IPS DF 19.7 (cell line): ENCODE data around the gene PTPRM.

Experiments used
- DNase-seq: peaks from one replicate; pipeline ENCODE4 v3.0.0-alpha.2; 2013; ENCODE audit warnings: low read depth, low spot score

PTPRM gene

DNA sequence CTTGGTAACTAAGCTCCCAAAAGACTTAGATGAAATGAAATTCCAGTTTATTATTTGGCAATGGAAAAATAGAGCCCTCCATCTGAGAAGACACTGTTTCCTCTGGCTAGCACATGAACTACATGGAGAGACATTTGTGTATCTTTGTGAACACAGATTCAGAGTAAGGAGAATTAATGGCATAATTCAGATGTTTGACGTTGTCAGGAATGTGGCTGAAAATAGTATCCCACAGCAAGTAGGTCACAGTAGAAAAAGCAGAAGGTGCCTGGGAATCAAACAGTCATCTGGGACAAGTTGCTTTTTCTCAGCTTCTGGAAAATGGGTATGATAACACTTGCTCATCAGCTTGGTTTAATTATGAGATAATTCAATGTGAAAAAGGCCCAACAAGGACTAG is 288.6 kb downstream of the PTPRM start:
- DNase-seq = no peak

GRCh38 chr18:7856116-7856515 is 289.0 kb downstream of the PTPRM start:
- DNase-seq = no peak

GRCh38 chr18:7856733-7857132 is 289.6 kb downstream of the PTPRM start:
- DNase-seq = no peak

DNA sequence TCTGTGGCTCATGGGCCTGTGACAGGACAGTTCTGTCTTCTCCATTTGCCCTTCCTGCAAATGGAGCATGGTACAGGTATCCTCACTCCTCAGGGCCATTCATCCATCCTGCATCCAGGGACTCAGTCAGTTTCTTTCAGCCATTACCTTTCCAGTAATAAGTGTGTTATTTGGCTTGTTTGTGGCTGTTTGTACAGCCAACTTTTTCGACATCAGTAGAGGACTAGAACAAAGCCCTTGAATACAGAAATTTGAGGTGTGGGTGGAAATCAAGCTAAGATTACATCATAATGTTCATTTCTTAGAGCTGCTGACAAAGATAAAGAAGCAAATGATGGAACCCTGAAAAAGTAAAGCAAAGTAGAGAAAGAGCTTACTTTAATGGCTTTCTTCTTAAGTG is 290.4 kb downstream of the PTPRM start:
- no peak for DNase-seq

GRCh38 chr18:7859122-7859521 is 292.0 kb downstream of the PTPRM start:
- no peak for DNase-seq

DNA sequence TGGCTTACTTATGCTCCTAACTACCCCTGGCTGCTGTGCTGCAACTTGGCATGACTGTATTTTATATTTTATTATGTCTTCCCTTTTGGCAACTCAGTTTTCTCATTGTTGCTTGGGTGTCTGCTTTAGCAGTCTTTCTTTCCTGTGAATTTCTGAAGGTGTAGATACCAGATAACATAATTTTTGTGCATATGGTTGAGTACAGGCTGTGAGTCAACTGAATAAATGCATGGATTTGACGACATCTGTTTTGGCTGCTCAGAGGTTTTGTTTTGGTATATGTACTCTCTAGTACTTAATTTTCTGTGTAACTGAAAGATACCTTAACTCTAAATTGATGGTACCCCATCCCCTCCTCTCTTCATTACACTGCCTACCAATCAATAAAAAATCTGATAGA is 303.1 kb downstream of the PTPRM start:
- DNase-seq = no peak

GRCh38 chr18:7870855-7871254 is 303.7 kb downstream of the PTPRM start:
- DNase-seq = no peak

GRCh38 chr18:7871560-7872456 is 304.7 kb downstream of the PTPRM start:
- no peak for DNase-seq

GRCh38 chr18:7872569-7872968 is 305.5 kb downstream of the PTPRM start:
- no peak for DNase-seq

GRCh38 chr18:7873316-7873715 is 306.2 kb downstream of the PTPRM start:
- DNase-seq = no peak

GRCh38 chr18:7876354-7877104 is 309.4 kb downstream of the PTPRM start:
- DNase-seq = no peak

DNA sequence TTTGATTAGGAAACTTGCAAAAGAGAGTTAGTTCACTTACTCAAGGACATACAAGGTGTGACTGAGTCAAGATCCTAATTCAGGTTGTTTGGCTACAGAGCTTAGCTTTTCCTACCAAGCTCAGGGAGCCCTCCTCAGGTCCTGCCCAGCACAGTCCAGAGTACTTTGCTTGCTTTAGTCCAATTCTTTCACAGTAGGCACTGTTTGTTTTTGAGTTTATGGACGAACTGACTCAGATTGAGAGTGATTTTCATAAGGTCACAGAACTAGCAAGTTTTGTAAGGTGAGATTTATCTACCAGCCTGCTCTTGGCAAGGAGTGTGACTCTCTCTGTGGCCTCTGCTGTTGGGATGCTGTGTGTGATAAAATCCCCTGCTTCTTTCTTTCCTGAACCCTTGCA is 310.5 kb downstream of the PTPRM start:
- DNase-seq = no peak

DNA sequence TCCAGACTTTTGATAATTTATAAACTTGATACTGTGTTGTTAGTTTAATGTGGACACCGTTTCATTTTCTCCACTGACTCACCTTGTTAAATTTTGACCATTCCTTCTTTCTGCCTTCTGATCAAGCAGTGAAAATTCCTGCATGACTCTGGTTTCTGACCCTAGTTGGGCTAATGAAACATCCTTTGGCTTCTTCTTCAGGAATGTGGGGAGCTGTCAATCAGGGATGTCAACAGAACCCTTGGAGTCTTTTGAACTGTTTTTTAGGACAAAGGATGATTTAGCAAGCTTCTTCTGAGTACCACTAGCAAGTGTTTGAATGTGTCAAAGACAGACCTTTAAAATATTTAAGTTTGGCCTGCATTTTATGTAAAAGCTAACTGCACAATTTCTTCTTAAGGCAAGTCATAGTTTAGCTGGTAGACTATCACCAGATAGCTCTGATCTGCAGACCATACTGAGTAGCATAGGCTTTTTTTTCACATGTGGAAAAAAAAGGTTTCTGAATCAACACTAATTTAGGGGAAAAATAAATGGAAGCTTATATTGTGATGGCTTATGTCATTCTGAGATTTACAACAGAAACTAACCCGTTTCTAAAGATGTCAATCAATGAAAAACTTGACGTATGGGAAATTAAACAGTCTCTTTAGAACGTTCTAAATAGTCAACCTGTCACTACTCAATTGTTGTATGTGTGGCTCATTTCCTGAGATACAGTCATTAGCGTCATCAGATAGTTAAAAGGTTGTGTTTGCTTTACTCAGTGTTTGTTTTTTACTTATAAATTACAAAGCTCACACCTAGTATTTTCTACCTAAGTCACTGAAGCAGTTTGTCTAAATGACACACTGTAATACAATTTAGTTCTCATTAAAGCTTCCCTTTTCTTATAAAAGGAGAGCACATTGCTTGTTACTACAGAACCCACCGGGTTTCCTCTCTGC is 311.4 kb downstream of the PTPRM start:
- DNase-seq = no peak

GRCh38 chr18:7879717-7880116 is 312.6 kb downstream of the PTPRM start:
- DNase-seq = no peak

DNA sequence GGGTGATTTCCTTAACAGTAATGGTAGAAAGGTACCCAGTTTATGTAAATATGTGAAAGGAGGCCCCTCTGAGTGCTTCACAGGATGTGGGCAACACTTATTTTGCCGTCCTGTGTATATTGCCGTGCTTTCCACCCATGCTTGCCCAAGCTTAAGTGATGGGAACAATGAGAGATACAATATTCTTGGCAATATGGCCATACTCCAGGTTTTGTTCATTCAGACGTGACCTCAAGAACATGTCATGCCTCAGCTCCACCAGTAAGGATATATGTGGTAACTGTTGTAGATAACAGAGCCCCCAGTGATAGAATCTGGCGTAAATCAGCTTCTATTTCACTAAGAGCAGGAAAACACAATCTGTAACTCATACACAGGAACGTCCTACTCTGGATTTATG is 318.7 kb downstream of the PTPRM start:
- no peak for DNase-seq

DNA sequence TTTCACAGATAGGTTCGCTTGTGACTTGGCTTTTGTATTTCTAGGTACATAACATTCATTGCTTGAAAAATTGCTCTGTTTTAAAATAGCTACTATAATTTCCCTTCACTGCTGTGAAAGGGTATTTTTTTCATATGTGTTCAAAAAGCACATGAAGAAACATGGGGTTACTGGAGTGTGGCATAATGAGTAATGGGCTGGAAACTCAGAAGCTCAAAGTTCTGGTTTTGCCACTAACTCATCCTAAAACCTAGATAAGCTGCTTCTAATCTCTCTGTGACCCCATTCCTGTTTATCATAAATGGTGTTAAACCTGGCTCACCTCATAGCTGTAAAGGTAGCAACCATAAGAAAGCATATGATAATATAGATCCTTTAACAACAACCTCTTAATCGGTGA is 319.3 kb downstream of the PTPRM start:
- no peak for DNase-seq

- no peak for DNase-seq
Observed at GRCh38 chr18:7889515-7889914, 322.4 kb downstream of the PTPRM start.

DNA sequence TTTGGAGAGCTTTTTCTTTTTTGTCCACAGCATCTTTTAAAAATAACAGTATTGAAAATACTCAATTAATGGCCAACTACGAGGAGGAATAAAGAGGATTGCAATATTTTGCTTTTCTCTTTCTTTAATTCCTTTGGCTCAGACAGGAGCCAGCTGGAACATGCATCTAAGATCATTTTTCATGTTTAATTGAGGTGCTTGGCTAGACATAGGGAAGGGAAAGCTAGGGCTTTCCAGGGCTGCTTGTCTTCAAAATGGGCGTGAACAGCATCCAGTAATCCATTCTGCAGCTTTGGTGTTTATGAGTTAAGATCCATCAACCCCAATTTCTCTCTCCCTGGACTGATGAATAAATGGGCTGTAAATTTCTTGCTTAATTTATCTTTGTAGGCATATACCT is 323.0 kb downstream of the PTPRM start:
- DNase-seq = no peak

DNA sequence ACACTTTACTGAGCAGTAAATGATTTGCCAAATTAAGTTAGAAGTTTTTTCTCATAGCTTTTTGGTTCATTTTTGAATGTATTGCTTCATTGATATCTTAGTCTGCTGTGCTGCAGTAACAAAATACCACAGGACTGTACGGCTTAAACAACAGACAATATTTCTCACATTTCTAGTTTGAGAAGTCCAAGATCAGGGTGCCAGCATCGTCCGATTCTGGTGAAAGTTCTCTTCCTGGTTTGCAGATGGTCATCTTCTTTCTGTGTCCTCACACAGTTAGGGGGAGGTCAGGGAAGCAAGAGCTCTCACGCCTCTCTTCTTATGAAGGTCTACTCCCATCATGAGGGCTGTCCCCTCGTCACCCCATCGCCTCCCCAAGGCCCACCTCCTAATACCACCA is 325.4 kb downstream of the PTPRM start:
- DNase-seq = no peak

GRCh38 chr18:7894592-7894991 is 327.5 kb downstream of the PTPRM start:
- no peak for DNase-seq

DNA sequence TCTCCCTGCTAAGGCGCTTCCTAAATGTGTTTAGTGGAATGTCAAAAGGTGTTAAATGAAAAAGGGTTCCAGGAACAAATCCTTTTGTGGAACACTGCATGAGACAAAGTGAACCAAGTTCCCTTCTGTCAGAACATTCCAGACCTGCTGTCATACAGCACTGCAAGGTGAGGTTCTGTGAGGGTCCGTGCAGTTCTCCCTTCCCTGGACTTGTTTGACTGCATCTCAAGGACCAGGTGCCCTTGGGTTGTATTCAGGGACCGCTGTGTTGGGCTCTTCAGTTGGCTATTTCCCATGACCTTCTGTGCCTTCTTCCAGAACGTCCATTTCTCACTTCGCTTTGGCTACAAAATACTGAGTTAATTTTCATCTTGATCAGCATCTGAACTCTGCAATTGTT is 328.2 kb downstream of the PTPRM start:
- no peak for DNase-seq

DNA sequence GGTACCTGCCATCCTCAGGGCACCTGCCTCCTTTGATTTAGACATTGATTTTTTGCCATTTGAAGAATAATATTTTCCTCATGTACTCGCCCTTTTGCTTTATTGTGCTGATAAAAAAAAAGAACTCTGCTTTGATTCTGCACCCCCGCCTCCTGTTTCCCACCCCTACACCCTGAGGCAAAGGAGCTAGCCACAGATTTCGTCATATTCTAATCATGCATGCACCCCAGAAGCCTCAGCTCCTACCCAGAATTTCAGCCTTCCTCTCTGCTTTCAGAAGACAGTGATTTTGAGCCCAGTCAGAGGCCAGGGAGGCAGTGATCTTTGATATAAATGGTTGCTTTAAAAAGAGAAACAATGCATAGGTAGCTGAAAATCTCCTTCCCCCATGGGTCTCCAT is 329.0 kb downstream of the PTPRM start:
- no peak for DNase-seq
